ENCODE data around the gene ANKRD12. TPM values are rescaled to one million over a fixed set of nuclear protein-coding genes. Genes with fewer than 3 reads are reported as not detected.
"Not testable (repeated sequence)": the region's sequence is repeated elsewhere in the genome, so short reads cannot be mapped to it uniquely, and the experiment has no call there.

ANKRD12 gene
- total RNA-seq, 1 experiment from 2014 or later: 24.1 TPM

GRCh38 chr18:9232977-9233376 lies 96.4 kb downstream of the ANKRD12 start:
- DNase-seq (ENCODE audit: low spot score): no peak

DNA sequence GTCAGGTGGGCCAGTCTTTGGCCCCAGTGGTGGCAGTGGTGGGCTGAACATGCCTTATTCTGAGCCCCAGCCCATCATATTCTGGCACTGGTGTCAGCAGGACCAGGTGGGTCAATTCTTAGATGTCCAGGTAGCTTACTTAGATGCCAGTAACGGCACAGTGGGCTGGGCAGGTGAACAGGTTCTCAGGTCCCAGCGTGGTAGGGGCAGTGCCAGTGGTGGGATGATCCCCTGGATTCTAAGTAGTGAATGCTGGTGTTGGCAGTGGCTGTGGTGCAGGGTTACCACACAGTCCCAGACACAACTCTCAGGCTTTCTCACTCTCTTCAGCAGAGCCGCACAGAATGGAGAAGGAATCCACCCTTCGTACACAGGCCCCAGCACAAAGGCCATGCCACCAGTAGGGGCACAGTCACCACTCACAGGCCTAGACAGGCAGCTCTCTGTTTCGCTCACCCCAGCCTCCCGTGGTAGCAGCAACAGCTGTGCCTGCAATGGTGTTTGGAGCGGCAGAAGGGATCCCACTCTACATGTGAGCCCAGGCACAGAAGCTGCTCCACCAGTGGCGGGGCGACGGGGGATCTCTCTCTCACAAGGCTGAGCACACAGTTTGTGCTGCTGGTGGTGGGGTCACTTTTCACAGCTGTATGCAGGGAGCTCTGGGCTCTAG lies 97.3 kb downstream of the ANKRD12 start:
- DNase-seq (ENCODE audit: low spot score): no peak

- no peak for DNase-seq (ENCODE audit: low spot score)
These were observed 97.9 kb downstream of the ANKRD12 start for GRCh38 chr18:9234528-9234927.

- DNase-seq (ENCODE audit: low spot score): no peak
These were observed 101.4 kb downstream of the ANKRD12 start for GRCh38 chr18:9237981-9238380.

- DNase-seq (ENCODE audit: low spot score): no peak
These were observed 103.1 kb downstream of the ANKRD12 start for GRCh38 chr18:9239720-9240119.

GRCh38 chr18:9240270-9240669 lies 103.7 kb downstream of the ANKRD12 start:
- DNase-seq (ENCODE audit: low spot score): no peak

- DNase-seq (ENCODE audit: low spot score): no peak
These were observed 106.4 kb downstream of the ANKRD12 start for GRCh38 chr18:9243029-9243428.

GRCh38 chr18:9244376-9244775 lies 107.8 kb downstream of the ANKRD12 start:
- no peak for DNase-seq (ENCODE audit: low spot score)

- no peak for DNase-seq (ENCODE audit: low spot score)
These were observed 112.1 kb downstream of the ANKRD12 start for GRCh38 chr18:9248661-9249060.

GRCh38 chr18:9249254-9249653 lies 112.7 kb downstream of the ANKRD12 start:
- DNase-seq (ENCODE audit: low spot score): no peak

GRCh38 chr18:9259173-9259572 lies 122.6 kb downstream of the ANKRD12 start:
- DNase-seq (ENCODE audit: low spot score): no peak

DNA sequence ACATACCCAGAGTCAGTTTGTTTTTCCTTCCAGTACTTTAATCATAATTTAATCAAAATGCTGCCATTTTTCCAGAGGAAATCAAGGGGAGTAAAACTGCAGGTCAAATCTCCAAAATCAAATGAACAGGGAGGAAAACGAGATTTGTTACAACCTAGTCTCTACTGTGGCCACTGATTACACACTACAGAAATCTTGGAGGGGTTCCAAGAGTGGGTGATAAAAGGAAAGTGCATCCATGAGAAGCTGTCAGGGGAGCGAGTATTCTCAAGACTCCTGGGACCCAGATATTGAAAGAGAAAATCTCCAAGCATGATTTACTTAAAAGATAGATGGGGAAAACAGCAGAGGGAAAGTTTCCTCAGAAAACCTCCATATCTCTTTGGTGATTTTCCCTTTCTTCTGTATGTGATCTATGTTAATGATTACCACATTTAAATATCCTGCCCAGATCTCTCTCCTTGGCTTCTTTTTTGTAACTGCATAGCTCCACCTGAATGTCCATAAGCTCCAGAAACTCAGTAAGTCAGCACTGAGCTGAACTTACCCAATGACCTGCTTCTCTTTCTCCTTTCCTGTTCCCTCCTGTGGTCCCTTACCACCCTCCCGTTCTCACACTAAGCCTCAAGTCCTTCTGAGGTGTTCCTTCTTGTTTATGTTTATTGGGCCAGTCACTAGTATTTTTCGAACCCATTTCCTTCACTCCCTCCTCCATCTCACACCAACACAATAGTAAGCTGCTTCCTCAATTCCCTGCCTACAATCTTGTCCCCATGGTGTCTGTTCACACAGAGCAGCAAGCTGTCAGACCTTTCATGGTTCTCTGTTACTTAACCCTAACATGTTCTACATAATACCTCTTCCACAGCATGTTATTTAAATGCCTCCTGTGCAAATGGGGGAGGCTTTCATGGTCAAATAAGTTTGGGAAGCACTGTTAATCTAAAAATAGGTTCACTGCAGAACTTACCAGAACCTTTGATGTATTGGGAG lies 124.1 kb downstream of the ANKRD12 start:
- no peak for DNase-seq (ENCODE audit: low spot score)

DNA sequence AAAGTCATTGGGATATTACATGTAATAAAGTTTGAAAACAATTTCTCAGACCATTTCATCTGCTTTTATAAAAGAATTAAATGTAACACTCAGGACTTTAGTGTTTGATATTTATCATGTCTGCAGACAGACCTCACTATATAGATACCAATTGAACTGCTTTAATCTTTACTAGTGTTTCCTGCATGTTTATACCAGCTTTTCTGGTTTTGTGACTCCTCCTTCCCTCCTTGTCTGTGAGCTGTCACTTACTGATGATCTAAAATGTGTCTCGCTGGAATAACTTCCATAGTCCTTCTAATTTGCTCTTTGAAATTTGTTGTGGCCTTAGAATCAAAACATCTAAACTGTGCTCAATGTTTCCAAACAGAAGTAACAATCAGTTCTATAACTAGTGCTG lies 126.7 kb downstream of the ANKRD12 start:
- DNase-seq (ENCODE audit: low spot score): no peak

DNA sequence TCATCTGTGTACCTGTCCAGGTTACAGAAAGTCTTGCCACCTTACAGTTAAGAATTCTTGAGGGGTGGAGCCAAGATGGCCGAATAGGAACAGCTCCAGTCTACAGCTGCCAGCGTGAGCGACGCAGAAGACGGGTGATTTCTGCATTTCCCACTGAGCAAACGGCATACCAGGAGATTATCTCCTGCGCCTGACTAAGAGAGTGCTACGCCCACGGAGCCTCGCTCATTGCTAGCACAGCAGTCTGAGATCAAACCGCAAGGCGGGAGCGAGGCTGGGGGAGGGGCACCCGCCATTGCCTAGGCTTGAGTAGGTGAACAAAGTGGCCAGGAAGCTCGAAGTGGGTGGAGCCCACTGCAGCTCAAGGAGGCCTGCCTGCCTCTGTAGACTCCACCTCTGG lies 128.2 kb downstream of the ANKRD12 start:
- not testable (repeated sequence) for DNase-seq (ENCODE audit: low spot score)

- no peak for DNase-seq (ENCODE audit: low spot score)
These were observed 136.6 kb downstream of the ANKRD12 start for GRCh38 chr18:9273221-9273620.

DNA sequence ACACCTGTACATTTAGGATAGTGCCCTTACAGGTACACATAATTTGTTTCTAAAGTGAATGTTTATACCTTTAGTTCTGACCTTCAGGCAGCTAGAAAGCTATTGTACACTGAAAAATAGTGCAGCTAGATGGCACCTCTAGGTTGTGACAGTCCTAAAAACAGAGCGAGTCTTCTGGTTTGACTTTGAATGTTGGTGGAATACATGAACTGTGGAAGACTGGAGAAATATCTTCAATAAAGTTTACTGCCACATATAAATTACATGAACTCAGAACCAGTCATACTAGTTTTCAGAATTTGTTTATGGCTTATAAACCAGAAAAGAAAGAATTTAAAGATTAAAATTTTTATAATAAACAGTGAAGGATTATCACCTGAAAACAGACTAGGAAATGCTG lies 139.3 kb downstream of the ANKRD12 start:
- peak; percentile 16 for DNase-seq (ENCODE audit: low spot score)

DNA sequence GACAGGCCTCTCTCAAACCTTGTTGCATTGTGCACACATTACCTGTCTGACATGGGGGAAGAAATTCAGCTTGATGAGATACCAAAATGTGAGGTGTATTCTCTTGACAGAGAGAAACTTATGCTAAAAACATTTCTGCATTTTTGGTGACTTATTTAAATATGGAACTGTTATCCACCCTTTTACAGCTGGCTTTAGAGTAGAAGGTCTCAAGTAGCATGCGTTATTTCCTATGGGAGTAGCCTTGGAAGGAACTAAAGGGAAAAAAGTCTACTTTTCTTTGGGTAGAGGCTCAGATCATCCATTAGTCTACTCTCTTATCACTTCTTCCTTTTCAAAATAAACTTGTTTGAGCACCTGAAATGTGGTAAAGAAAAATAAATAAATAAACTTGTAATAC lies 141.4 kb downstream of the ANKRD12 start:
- DNase-seq (ENCODE audit: low spot score): no peak

- DNase-seq (ENCODE audit: low spot score): no peak
These were observed 144.3 kb downstream of the ANKRD12 start for GRCh38 chr18:9280849-9281248.

DNA sequence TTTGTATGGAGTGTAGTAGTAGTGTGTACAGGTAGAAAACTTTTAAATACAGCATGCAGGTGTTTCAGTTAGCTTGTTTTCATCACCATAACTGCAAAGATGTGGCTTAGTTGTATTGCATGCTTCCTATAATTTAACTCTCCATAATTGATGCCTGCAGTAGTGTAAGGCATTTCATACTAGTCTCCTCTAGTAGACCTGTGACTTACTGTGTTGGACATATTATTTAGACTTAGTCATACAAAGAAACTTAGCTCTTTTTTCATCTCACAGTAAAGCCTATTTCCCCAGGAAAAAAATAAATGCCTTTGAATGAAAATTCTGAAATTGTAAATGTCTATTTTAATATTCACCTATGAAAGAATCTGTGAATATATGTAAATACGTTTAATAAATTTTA lies 145.2 kb downstream of the ANKRD12 start:
- DNase-seq (ENCODE audit: low spot score): no peak

- no peak for DNase-seq (ENCODE audit: low spot score)
These were observed 147.2 kb downstream of the ANKRD12 start for GRCh38 chr18:9283791-9284190.

DNA sequence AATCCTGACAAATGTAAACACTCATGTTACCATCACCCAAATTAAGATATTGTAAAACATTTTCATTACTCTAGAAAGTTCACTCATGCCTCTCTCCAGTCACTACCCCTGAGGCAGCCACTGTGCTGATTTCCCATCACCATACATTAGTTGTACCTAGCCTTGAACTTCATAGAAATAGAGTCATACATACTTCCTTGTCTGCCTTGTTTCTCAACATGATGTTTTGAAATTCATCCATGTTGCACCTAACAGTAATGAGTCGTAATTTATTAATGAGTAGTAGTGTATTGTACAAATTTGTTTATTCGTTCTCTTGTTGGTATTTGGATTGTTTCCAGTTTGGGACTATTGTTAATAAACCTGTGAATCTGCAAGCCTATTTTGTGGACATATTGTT lies 149.0 kb downstream of the ANKRD12 start:
- DNase-seq (ENCODE audit: low spot score): no peak

GRCh38 chr18:9287036-9287435 lies 150.5 kb downstream of the ANKRD12 start:
- DNase-seq (ENCODE audit: low spot score): no peak

DNA sequence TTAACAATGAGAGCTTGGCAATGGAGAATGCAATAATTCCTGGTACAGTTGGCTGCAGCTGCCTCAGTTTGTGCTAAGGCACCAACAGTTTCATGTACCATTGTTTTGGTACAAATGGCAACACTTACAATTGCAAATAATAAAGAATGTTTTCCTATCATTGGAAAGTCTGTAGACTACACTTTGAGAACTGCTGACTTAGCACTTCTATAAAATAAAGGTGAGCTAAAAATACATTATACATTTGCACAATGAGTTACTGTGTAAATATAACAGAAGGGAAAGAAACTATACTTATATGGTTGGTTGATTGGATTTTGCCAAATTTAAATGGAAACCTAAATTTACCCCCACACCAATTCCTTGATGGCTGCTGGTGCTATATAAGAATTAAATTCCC lies 153.1 kb downstream of the ANKRD12 start:
- DNase-seq (ENCODE audit: low spot score): no peak
